OCI-LY7 (cell line): ENCODE measurements around the gene ANO10.
"Not testable (repeated sequence)": the region's sequence is repeated elsewhere in the genome, so short reads cannot be mapped to it uniquely, and the experiment has no call there.

Experiments used
- CTCF ChIP-seq: fragments of 200-600 bp; sonication (generic); conservative IDR thresholded peaks from 2 replicates; pipeline ENCODE4 v1.5.1; 2014; ENCODE audit warnings: mild to moderate bottlenecking, antibody characterized with exemption, low read length, moderate library complexity, mixed read lengths
- EZH2phosphoT487 ChIP-seq: fragments of 200-600 bp; sonication (generic); IDR thresholded peaks from 2 replicates; pipeline ENCODE4 v1.6.1; 2018; ENCODE audit warnings: low read depth, borderline replicate concordance, mild to moderate bottlenecking, mixed run types, antibody characterized with exemption, low read length, moderate library complexity, mixed read lengths

GRCh38 chr3:43665011-43665410 is 43.2 kb upstream of the ANO10 start:
- TF ChIP-seq CTCF, EZH2phosphoT487: not testable (repeated sequence)
